ENCODE results near the gene RGS10.

RGS10 gene

DNA sequence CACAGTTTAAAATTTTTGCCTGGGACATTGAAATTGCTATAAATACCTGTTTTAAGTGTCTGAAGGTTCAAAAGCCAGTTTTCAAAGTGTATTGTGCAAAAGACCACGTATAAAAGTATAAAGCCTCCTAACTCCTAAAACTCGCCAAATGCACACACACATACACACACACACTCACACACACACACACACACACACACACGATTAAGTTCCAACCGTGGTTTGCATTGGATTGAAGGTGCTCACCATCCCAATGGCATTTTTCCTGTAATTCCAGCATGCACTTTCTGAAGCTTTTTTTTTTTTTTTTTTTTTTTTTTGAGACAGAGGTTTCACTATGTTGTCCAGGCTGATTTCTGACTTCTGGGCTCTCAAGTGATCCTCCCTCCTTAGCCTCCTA is 2.8 kb upstream of the RGS10 start:
- TF ChIP-seq, protein P1, sequence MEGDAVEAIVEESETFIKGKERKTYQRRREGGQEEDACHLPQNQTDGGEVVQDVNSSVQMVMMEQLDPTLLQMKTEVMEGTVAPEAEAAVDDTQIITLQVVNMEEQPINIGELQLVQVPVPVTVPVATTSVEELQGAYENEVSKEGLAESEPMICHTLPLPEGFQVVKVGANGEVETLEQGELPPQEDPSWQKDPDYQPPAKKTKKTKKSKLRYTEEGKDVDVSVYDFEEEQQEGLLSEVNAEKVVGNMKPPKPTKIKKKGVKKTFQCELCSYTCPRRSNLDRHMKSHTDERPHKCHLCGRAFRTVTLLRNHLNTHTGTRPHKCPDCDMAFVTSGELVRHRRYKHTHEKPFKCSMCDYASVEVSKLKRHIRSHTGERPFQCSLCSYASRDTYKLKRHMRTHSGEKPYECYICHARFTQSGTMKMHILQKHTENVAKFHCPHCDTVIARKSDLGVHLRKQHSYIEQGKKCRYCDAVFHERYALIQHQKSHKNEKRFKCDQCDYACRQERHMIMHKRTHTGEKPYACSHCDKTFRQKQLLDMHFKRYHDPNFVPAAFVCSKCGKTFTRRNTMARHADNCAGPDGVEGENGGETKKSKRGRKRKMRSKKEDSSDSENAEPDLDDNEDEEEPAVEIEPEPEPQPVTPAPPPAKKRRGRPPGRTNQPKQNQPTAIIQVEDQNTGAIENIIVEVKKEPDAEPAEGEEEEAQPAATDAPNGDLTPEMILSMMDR (IDR thresholded peaks at IDR 0.05; ENCODE audit: low read length), result no peak
- TF ChIP-seq EZH2 (optimal IDR thresholded peaks at IDR 0.05; ENCODE audit: low read depth, low read length) (no peak), EZH2phosphoT487 (IDR thresholded peaks at IDR 0.05; ENCODE audit: low read length) (no peak)
- Histone ChIP-seq H3K9ac (ENCODE audit: low read length) (no peak overlapping the region), H3K9me3 (replicated peaks; ENCODE audit: insufficient read depth, low read length) (no peaks in the 10 kb centered on the region), H3K79me2 (ENCODE audit: low read length) (peaks cover 8% of the 10 kb centered on the region; the same call in 1 of the 2 replicates), H2AFZ (ENCODE audit: low read length) (no peak overlapping the region), H3K4me2 (ENCODE audit: low read depth, low read length) (no peak overlapping the region), H4K20me1 (ENCODE audit: insufficient read depth, low read length) (no peaks in the 10 kb centered on the region), H3K9me2 (replicated peaks; ENCODE audit: insufficient read depth, low read length) (no peaks in the 10 kb centered on the region), H3K4me1 (ENCODE audit: low read length) (no peaks in the 10 kb centered on the region), H3F3A (ENCODE audit: insufficient read depth, low read length) (no peaks in the 10 kb centered on the region), H3K27ac (ENCODE audit: low read length) (no peak overlapping the region), H3K36me3 (replicated peaks; ENCODE audit: insufficient read depth, low read length) (no peaks in the 10 kb centered on the region), H3K27me3 (replicated peaks; ENCODE audit: insufficient read depth, low read length) (no peaks in the 10 kb centered on the region), H3K4me3 (ENCODE audit: low read length) (no peak overlapping the region)
- no peak for DNase-seq

GRCh38 chr10:119543814-119544642 is 1.5 kb upstream of the RGS10 start:
- H3K79me2 ChIP-seq (ENCODE audit: low read length), result peaks cover 8% of the 10 kb centered on the region; the same call in 1 of the 2 replicates
- H3K36me3 ChIP-seq (replicated peaks; ENCODE audit: insufficient read depth, low read length), result no peaks in the 10 kb centered on the region
- H3K27ac ChIP-seq (ENCODE audit: low read length), result no peak overlapping the region
- no peak overlapping the region for H3K9ac ChIP-seq (ENCODE audit: low read length)
- TF ChIP-seq, protein P1 (IDR thresholded peaks at IDR 0.05; ENCODE audit: low read length), result no peak
- TF ChIP-seq EZH2 (optimal IDR thresholded peaks at IDR 0.05; ENCODE audit: low read depth, low read length), result no peak
- no peak for TF ChIP-seq EZH2phosphoT487 (IDR thresholded peaks at IDR 0.05; ENCODE audit: low read length)
- no peaks in the 10 kb centered on the region for H3F3A ChIP-seq (ENCODE audit: insufficient read depth, low read length)
- no peak for DNase-seq
- no peaks in the 10 kb centered on the region for H3K4me1 ChIP-seq (ENCODE audit: low read length)
- H3K4me3 ChIP-seq (ENCODE audit: low read length), result peak overlapping the region; percentile 86; the same call in 1 of the 2 replicates
- H2AFZ ChIP-seq (ENCODE audit: low read length), result no peak overlapping the region
- peak overlapping the region; percentile 94 for H3K4me2 ChIP-seq (ENCODE audit: low read depth, low read length)
- no peaks in the 10 kb centered on the region for H3K9me2 ChIP-seq (replicated peaks; ENCODE audit: insufficient read depth, low read length)
- H3K27me3 ChIP-seq (replicated peaks; ENCODE audit: insufficient read depth, low read length), result no peaks in the 10 kb centered on the region
- H3K9me3 ChIP-seq (replicated peaks; ENCODE audit: insufficient read depth, low read length), result no peaks in the 10 kb centered on the region
- H4K20me1 ChIP-seq (ENCODE audit: insufficient read depth, low read length), result no peaks in the 10 kb centered on the region

GRCh38 chr10:119542988-119543813 is 682 bp upstream of the RGS10 start:
- H3K4me2 ChIP-seq (ENCODE audit: low read depth, low read length), result peak overlapping the region; percentile 94
- H3K9me3 ChIP-seq (replicated peaks; ENCODE audit: insufficient read depth, low read length), result no peaks in the 10 kb centered on the region
- peak overlapping the region; percentile 74 for H3K9ac ChIP-seq (ENCODE audit: low read length)
- no peaks in the 10 kb centered on the region for H3K4me1 ChIP-seq (ENCODE audit: low read length)
- H3K9me2 ChIP-seq (replicated peaks; ENCODE audit: insufficient read depth, low read length), result no peaks in the 10 kb centered on the region
- peak overlapping the region; percentile 95 for H2AFZ ChIP-seq (ENCODE audit: low read length)
- no peak for TF ChIP-seq EZH2phosphoT487 (IDR thresholded peaks at IDR 0.05; ENCODE audit: low read length)
- TF ChIP-seq, protein P1 (IDR thresholded peaks at IDR 0.05; ENCODE audit: low read length), result peak; percentile 70
- no peak for TF ChIP-seq EZH2 (optimal IDR thresholded peaks at IDR 0.05; ENCODE audit: low read depth, low read length)
- H3K36me3 ChIP-seq (replicated peaks; ENCODE audit: insufficient read depth, low read length), result no peaks in the 10 kb centered on the region
- peak; percentile 67 for DNase-seq
- no peaks in the 10 kb centered on the region for H3K27me3 ChIP-seq (replicated peaks; ENCODE audit: insufficient read depth, low read length)
- peak overlapping the region; percentile 86 for H3K4me3 ChIP-seq (ENCODE audit: low read length)
- no peaks in the 10 kb centered on the region for H4K20me1 ChIP-seq (ENCODE audit: insufficient read depth, low read length)
- H3F3A ChIP-seq (ENCODE audit: insufficient read depth, low read length), result no peaks in the 10 kb centered on the region
- H3K79me2 ChIP-seq (ENCODE audit: low read length), result peaks cover 8% of the 10 kb centered on the region; the same call in 1 of the 2 replicates
- peak overlapping the region; percentile 52; the same call in 1 of the 2 replicates for H3K27ac ChIP-seq (ENCODE audit: low read length)

Data from MM.1S (cell line).